ENCODE measurements around the gene MRTFB. TPM values are rescaled to one million over a fixed set of nuclear protein-coding genes. Genes with fewer than 3 reads are reported as not detected.

The MRTFB gene
- total and polyA plus RNA-seq, 2 of the 13 experiments (the other 11 are each of a cell fraction or from before 2014, with no cell fraction given), result 11.4 to 14.0 TPM

- peak; percentile 50; the same call in 1 of the 2 replicates for TF ChIP-seq ZNF460 (CRISPR knock-in tag; IDR thresholded peaks at IDR 0.05; ENCODE audit: borderline replicate concordance)
- TF ChIP-seq ZNF790 (CRISPR knock-in tag; IDR thresholded peaks at IDR 0.05; ENCODE audit: borderline replicate concordance), result peak; percentile 96
- TF ChIP-seq NFKBIZ (CRISPR knock-in tag; IDR thresholded peaks at IDR 0.05), result peak; percentile 88; the same call in 1 of the 2 replicates
- 0 out of 2 replicates have a peak, but pooled peaks have one; percentile 27 for TF ChIP-seq DR1 (CRISPR knock-in tag; IDR thresholded peaks at IDR 0.05)
- TF ChIP-seq MATR3 (CRISPR knock-in tag; IDR thresholded peaks at IDR 0.05), result no peak
- TF ChIP-seq ZNF543 (CRISPR knock-in tag; IDR thresholded peaks at IDR 0.05), result peak; percentile 98
- no peak for TF ChIP-seq FOXP1 (IDR thresholded peaks at IDR 0.05)
- peak; percentile 59; the same call in 1 of the 2 replicates for TF ChIP-seq FOXP1 (CRISPR knock-in tag; IDR thresholded peaks at IDR 0.05)
- peak; percentile 60 for TF ChIP-seq SP5 (CRISPR knock-in tag; IDR thresholded peaks at IDR 0.05; ENCODE audit: borderline replicate concordance, low read depth)
- TF ChIP-seq RELA (CRISPR knock-in tag; IDR thresholded peaks at IDR 0.05), result peak; percentile 97
- peak; percentile 80; the same call in 1 of the 2 replicates for TF ChIP-seq ZNF367 (CRISPR knock-in tag; IDR thresholded peaks at IDR 0.05; ENCODE audit: borderline replicate concordance)
- peak; percentile 47; the same call in 1 of the 2 replicates for TF ChIP-seq HNF4G (IDR thresholded peaks at IDR 0.05; ENCODE audit: borderline replicate concordance, low read depth, low read length)
- peak; percentile 40 for TF ChIP-seq HNF4G (CRISPR knock-in tag; IDR thresholded peaks at IDR 0.05; ENCODE audit: borderline replicate concordance, low read depth)
- TF ChIP-seq GLI4 (CRISPR knock-in tag; IDR thresholded peaks at IDR 0.05; ENCODE audit: borderline replicate concordance), result peak; percentile 87; the same call in 1 of the 2 replicates
- peak; percentile 100 for TF ChIP-seq SSRP1 (CRISPR knock-in tag; IDR thresholded peaks at IDR 0.05)
- peak; percentile 46; the same call in 1 of the 2 replicates for TF ChIP-seq GTF2F1 (IDR thresholded peaks at IDR 0.05; ENCODE audit: low read length)
- 0 out of 2 replicates have a peak, but pooled peaks have one; percentile 1 for TF ChIP-seq ZNF101 (CRISPR knock-in tag; IDR thresholded peaks at IDR 0.05; ENCODE audit: borderline replicate concordance, low read depth)
- TF ChIP-seq ZNF749 (CRISPR knock-in tag; IDR thresholded peaks at IDR 0.05; ENCODE audit: borderline replicate concordance), result peak; percentile 80
- TF ChIP-seq ZKSCAN8 (CRISPR knock-in tag; IDR thresholded peaks at IDR 0.05; ENCODE audit: borderline replicate concordance), result peak; percentile 95
- peak; percentile 96 for TF ChIP-seq ZNF501 (CRISPR knock-in tag; IDR thresholded peaks at IDR 0.05)
- TF ChIP-seq NBN (conservative IDR thresholded peaks at IDR 0.05), result no peak
- no peak for TF ChIP-seq TGIF2 (CRISPR knock-in tag; IDR thresholded peaks at IDR 0.05)
- TF ChIP-seq MZF1 (CRISPR knock-in tag; IDR thresholded peaks at IDR 0.05; ENCODE audit: borderline replicate concordance), result 0 out of 2 replicates have a peak, but pooled peaks have one; percentile 41
- TF ChIP-seq ZNF644 (CRISPR knock-in tag; IDR thresholded peaks at IDR 0.05; ENCODE audit: low read depth), result no peak
- peak; percentile 98 for TF ChIP-seq ZNF275 (CRISPR knock-in tag; IDR thresholded peaks at IDR 0.05; ENCODE audit: borderline replicate concordance)
- no peak for TF ChIP-seq GPN1 (CRISPR knock-in tag; IDR thresholded peaks at IDR 0.05; ENCODE audit: borderline replicate concordance)
- peak; percentile 81; the same call in 1 of the 2 replicates for TF ChIP-seq HMG20A (CRISPR knock-in tag; IDR thresholded peaks at IDR 0.05; ENCODE audit: borderline replicate concordance)
- no peak for TF ChIP-seq PBX2 (CRISPR knock-in tag; IDR thresholded peaks at IDR 0.05)
- peak; percentile 95; the same call in 1 of the 2 replicates for TF ChIP-seq ZNF614 (CRISPR knock-in tag; IDR thresholded peaks at IDR 0.05; ENCODE audit: borderline replicate concordance)
- TF ChIP-seq WIZ (CRISPR knock-in tag; IDR thresholded peaks at IDR 0.05), result peak; percentile 80; the same call in 1 of the 2 replicates
- TF ChIP-seq ZC3H13 (CRISPR knock-in tag; IDR thresholded peaks at IDR 0.05), result no peak; the same call in 1 of the 2 replicates
These were observed 214.6 kb downstream of the MRTFB start (continued) for GRCh38 chr16:14285513-14286367.

Data from HepG2 (cell line).